ENCODE data around the gene CAMKV. TPM values are rescaled to one million over a fixed set of nuclear protein-coding genes. Genes with fewer than 3 reads are reported as not detected.
"Not testable (repeated sequence)": the region's sequence is repeated elsewhere in the genome, so short reads cannot be mapped to it uniquely, and the experiment has no call there.

Gene CAMKV, protein sequence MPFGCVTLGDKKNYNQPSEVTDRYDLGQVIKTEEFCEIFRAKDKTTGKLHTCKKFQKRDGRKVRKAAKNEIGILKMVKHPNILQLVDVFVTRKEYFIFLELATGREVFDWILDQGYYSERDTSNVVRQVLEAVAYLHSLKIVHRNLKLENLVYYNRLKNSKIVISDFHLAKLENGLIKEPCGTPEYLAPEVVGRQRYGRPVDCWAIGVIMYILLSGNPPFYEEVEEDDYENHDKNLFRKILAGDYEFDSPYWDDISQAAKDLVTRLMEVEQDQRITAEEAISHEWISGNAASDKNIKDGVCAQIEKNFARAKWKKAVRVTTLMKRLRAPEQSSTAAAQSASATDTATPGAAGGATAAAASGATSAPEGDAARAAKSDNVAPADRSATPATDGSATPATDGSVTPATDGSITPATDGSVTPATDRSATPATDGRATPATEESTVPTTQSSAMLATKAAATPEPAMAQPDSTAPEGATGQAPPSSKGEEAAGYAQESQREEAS
- total RNA-seq (not detected), polyA plus RNA-seq (not detected)

DNA sequence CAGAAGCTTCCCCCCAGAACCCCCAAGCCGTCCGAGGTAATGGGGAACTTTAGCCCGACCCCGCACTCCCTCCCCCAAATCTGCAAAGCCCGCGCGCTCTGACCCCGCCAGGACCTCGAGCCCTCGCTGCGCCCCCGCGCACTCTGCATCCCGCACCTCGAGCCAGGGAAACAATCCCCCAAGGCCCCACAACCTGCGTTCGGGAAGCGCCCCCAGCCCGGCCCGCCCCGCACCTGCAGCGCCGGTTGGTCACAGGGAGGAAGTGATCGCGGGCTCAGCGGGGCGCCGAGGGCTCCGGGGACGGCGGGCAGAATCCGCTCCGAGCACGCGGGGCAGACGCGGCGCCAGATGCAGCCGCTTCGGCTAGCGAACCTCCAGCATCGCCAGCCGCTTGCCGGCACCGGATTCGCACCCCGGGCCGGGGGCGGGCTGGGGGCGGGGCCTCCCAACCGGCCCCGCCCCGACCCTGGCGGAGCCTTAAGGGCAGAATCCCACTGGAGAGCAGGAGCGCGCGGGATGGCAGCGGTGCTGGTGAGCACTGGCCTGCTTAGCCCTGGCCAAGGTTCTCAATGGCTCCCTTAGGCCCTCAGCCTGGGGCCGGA is at the start of gene CAMKV:
Gene CAMKV, minus strand, starts transcription at position 382 of the 602 bp plus-strand sequence. CDS start 7,518 bp downstream, outside the sequence.
- H3K9me3 Mint-ChIP-seq: no peaks in the 10 kb centered on the region
- no peak within 1 kb of the TSS for H3K27ac Mint-ChIP-seq
- peak in 2 of 3 donors; percentile 29 to 35 for DNase-seq
- ATAC-seq (ENCODE audit: low read depth in 2 of 2): peak in 1 of 2 donors; percentile 36
- peaks cover 0 to 12% (median 4%) of the 10 kb centered on the region in 4 donors for H3K4me1 Mint-ChIP-seq
- H3K27me3 ChIP-seq (ENCODE audit: control insufficient read depth, insufficient read depth, low read length): peaks cover 8% of the 10 kb centered on the region
- H3K36me3 ChIP-seq (ENCODE audit: control insufficient read depth, insufficient read depth, low read length): no peaks in the 10 kb centered on the region
- no peaks in the 10 kb centered on the region for H3K36me3 Mint-ChIP-seq
- peaks cover 15% of the 10 kb centered on the region for H3K27me3 Mint-ChIP-seq
- H3K4me1 ChIP-seq (ENCODE audit: control insufficient read depth, insufficient read depth, low read length, poor library complexity, severe bottlenecking): peaks cover 13% of the 10 kb centered on the region
- no peaks in the 10 kb centered on the region for H3K9me3 ChIP-seq (ENCODE audit: control insufficient read depth in 2 of 2, low read length in 2 of 2)
- H3K4me3 ChIP-seq (ENCODE audit: low read depth, low read length): no peak within 1 kb of the TSS
- H3K27ac ChIP-seq (ENCODE audit: insufficient read depth, low read length, poor library complexity, severe bottlenecking): no peak within 1 kb of the TSS
- peak within 1 kb of the TSS; percentile 25 to 46 (median 36) for H3K4me3 Mint-ChIP-seq

DNA sequence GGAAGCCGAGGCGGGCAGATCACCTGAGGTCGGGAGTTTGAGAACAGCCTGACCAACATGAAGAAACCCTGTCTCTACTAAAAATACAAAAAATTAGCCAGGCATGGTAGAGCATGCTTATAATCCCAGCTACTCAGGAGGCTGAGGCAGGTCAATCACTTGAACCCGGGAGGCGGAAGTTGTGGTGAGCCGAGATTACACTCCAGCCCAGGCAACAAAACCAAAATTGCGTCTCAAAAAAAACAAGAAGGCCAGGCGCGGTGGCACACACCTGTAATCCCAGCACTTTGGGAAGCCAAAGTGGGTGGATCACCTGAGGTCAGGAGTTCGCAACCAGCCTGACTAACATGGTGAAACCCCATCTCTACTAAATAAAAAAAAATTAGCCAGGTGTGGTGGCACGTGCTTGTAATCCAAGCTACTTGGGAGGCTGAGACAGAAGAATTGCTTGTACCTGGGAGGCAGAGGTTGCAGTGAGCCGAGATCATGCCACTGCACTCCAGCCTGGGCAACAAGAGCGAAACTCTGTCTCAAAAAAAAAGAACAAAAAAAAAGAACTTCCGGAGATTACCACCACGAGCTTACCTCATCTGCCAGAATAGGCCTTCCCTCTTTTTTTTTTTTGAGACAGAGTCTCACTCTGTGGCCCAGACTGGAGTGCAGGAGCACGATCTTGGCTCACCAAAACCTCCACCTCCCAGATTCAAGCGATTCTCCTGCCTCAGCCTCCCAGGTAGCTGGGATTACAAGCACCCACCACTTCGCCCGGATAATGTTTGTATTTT is 48.3 kb upstream of the CAMKV start:
- not testable (repeated sequence) for H3K27ac ChIP-seq (ENCODE audit: insufficient read depth, low read length, poor library complexity, severe bottlenecking); H3K27me3 Mint-ChIP-seq; ATAC-seq (ENCODE audit: low read depth in 2 of 2); H3K4me3 Mint-ChIP-seq; DNase-seq; H3K4me1 ChIP-seq (ENCODE audit: control insufficient read depth, insufficient read depth, low read length, poor library complexity, severe bottlenecking); H3K36me3 Mint-ChIP-seq; H3K4me3 ChIP-seq (ENCODE audit: low read depth, low read length); H3K36me3 ChIP-seq (ENCODE audit: control insufficient read depth, insufficient read depth, low read length); H3K9me3 ChIP-seq (ENCODE audit: control insufficient read depth in 2 of 2, low read length in 2 of 2); H3K27me3 ChIP-seq (ENCODE audit: control insufficient read depth, insufficient read depth, low read length); H3K27ac Mint-ChIP-seq; H3K4me1 Mint-ChIP-seq; H3K9me3 Mint-ChIP-seq

DNA sequence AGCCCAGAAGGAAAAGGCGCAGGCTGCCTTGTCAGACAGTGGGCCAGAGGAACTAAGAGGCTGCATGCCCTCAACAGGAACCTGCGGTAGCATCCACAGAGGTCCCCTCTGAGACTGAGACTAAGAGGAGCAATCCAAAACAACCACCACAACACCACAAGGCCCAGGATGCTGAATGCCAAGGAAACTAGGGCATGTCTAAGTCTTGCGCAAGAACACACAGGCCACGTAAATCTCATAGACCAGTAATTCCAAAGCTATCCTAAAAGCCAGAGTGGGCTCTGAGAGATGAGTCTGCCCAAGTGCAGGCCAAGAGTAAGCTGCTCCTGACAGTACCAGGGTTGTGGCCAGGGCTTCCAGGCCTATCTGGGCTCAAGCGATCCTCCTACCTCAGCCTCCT is 47.0 kb upstream of the CAMKV start:
- H3K27me3 Mint-ChIP-seq: no peaks in the 10 kb centered on the region
- H3K27ac ChIP-seq (ENCODE audit: insufficient read depth, low read length, poor library complexity, severe bottlenecking): no peak overlapping the region
- DNase-seq (no peak), ATAC-seq (ENCODE audit: low read depth in 2 of 2) (no peak)
- H3K9me3 Mint-ChIP-seq: no peaks in the 10 kb centered on the region
- no peak overlapping the region for H3K4me3 Mint-ChIP-seq
- peak overlapping the region in 1 of 3 donors; percentile 66 for H3K27ac Mint-ChIP-seq
- H3K9me3 ChIP-seq (ENCODE audit: control insufficient read depth in 2 of 2, low read length in 2 of 2): no peaks in the 10 kb centered on the region
- no peaks in the 10 kb centered on the region for H3K27me3 ChIP-seq (ENCODE audit: control insufficient read depth, insufficient read depth, low read length)
- no peak overlapping the region for H3K4me3 ChIP-seq (ENCODE audit: low read depth, low read length)
- no peaks in the 10 kb centered on the region for H3K4me1 ChIP-seq (ENCODE audit: control insufficient read depth, insufficient read depth, low read length, poor library complexity, severe bottlenecking)
- peaks cover 14% of the 10 kb centered on the region for H3K36me3 ChIP-seq (ENCODE audit: control insufficient read depth, insufficient read depth, low read length)
- peaks cover 14% of the 10 kb centered on the region for H3K36me3 Mint-ChIP-seq
- peaks cover 0 to 6% (median 0%) of the 10 kb centered on the region in 4 donors for H3K4me1 Mint-ChIP-seq

DNA sequence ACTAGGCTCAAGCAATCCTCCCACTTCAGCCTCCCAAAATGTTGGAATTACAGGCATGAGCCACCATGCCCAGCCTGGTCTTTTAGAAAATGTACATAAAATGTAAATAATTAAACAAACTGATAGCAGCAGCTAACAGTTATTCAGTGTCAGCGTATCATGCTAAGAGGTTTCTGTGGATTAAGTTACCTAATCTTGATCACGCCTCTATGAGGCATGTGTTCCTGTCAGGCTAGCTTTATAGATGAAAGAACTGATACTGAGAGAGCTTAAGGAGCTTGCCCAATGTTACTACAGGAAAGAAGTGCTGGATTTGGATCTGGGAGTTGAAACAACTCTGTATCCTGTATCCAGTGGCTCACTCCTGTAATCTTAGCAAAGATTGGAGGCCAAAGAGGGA is 45.2 kb upstream of the CAMKV start:
- Mint-ChIP-seq H3K4me3 (no peak overlapping the region), H3K9me3 (no peaks in the 10 kb centered on the region), H3K4me1 (peaks cover 0 to 9% (median 0%) of the 10 kb centered on the region in 4 donors), H3K27ac (peak overlapping the region in 1 of 3 donors; percentile 20), H3K27me3 (no peaks in the 10 kb centered on the region), H3K36me3 (peaks cover 26% of the 10 kb centered on the region)
- Histone ChIP-seq H3K36me3 (ENCODE audit: control insufficient read depth, insufficient read depth, low read length) (peaks cover 23% of the 10 kb centered on the region), H3K9me3 (ENCODE audit: control insufficient read depth in 2 of 2, low read length in 2 of 2) (no peaks in the 10 kb centered on the region), H3K4me1 (ENCODE audit: control insufficient read depth, insufficient read depth, low read length, poor library complexity, severe bottlenecking) (no peaks in the 10 kb centered on the region), H3K27ac (ENCODE audit: insufficient read depth, low read length, poor library complexity, severe bottlenecking) (no peak overlapping the region), H3K4me3 (ENCODE audit: low read depth, low read length) (no peak overlapping the region), H3K27me3 (ENCODE audit: control insufficient read depth, insufficient read depth, low read length) (no peaks in the 10 kb centered on the region)
- DNase-seq (no peak), ATAC-seq (ENCODE audit: low read depth in 2 of 2) (no peak)

DNA sequence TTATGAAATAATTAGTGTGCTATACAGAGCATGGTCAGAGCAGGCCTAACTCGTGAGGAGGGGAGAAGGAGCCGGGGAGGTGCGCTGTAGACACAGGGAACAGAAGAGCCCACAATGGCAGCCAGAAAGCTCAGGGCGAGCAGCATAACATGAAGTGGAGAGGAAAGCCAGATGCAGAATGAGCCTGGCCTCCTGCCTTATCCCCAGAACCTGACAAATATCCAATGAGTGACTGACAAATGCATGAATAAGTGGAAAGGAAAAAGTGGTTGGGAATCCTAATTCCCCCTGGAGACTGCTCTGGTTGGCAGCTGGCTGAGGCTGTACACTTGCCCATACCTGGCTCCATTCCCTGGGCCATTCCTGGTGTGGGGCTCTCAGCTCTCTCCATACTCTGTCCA is 43.2 kb upstream of the CAMKV start:
- Mint-ChIP-seq H3K9me3 (no peaks in the 10 kb centered on the region), H3K36me3 (peaks cover 27% of the 10 kb centered on the region), H3K27me3 (no peaks in the 10 kb centered on the region), H3K4me1 (peaks cover 0 to 9% (median 0%) of the 10 kb centered on the region in 4 donors), H3K27ac (peak overlapping the region in 1 of 3 donors; percentile 61), H3K4me3 (no peak overlapping the region)
- no peak for DNase-seq
- Histone ChIP-seq H3K4me1 (ENCODE audit: control insufficient read depth, insufficient read depth, low read length, poor library complexity, severe bottlenecking) (no peaks in the 10 kb centered on the region), H3K27ac (ENCODE audit: insufficient read depth, low read length, poor library complexity, severe bottlenecking) (no peak overlapping the region), H3K36me3 (ENCODE audit: control insufficient read depth, insufficient read depth, low read length) (peaks cover 31% of the 10 kb centered on the region), H3K4me3 (ENCODE audit: low read depth, low read length) (no peak overlapping the region), H3K27me3 (ENCODE audit: control insufficient read depth, insufficient read depth, low read length) (no peaks in the 10 kb centered on the region), H3K9me3 (ENCODE audit: control insufficient read depth in 2 of 2, low read length in 2 of 2) (no peaks in the 10 kb centered on the region)
- no peak for ATAC-seq (ENCODE audit: low read depth in 2 of 2)

DNA sequence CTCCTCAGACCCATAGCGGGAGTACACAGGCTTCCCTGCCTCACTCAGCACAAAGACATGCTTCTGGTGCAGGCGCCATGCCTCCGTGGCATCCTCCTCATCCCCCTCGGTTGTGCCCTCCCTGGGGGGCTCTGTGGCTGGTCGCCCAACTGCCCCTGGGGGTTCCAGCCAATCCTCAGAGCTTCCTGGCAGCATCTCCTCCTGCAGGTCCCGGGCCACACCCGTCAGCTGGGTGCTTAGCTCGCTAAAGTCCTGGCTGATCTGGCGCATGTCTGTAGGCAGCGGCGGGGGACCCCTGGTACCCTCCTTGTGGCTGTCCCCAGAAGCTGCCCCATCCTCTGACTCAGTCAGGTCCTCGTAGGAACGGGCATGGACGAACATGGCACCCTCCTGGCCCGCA is 41.9 kb upstream of the CAMKV start:
- ATAC-seq (ENCODE audit: low read depth in 2 of 2) (no peak), DNase-seq (no peak)
- peaks cover 27% of the 10 kb centered on the region for H3K36me3 Mint-ChIP-seq
- Histone ChIP-seq H3K27ac (ENCODE audit: insufficient read depth, low read length, poor library complexity, severe bottlenecking) (no peak overlapping the region), H3K27me3 (ENCODE audit: control insufficient read depth, insufficient read depth, low read length) (no peaks in the 10 kb centered on the region), H3K4me1 (ENCODE audit: control insufficient read depth, insufficient read depth, low read length, poor library complexity, severe bottlenecking) (peaks cover 1% of the 10 kb centered on the region), H3K36me3 (ENCODE audit: control insufficient read depth, insufficient read depth, low read length) (peaks cover 31% of the 10 kb centered on the region), H3K9me3 (ENCODE audit: control insufficient read depth in 2 of 2, low read length in 2 of 2) (no peaks in the 10 kb centered on the region), H3K4me3 (ENCODE audit: low read depth, low read length) (no peak overlapping the region)
- H3K4me3 Mint-ChIP-seq: no peak overlapping the region
- no peaks in the 10 kb centered on the region for H3K27me3 Mint-ChIP-seq
- peak overlapping the region in 1 of 3 donors; percentile 61 for H3K27ac Mint-ChIP-seq
- H3K9me3 Mint-ChIP-seq: no peaks in the 10 kb centered on the region
- peaks cover under 1 to 14% (median 4%) of the 10 kb centered on the region in 4 donors for H3K4me1 Mint-ChIP-seq

DNA sequence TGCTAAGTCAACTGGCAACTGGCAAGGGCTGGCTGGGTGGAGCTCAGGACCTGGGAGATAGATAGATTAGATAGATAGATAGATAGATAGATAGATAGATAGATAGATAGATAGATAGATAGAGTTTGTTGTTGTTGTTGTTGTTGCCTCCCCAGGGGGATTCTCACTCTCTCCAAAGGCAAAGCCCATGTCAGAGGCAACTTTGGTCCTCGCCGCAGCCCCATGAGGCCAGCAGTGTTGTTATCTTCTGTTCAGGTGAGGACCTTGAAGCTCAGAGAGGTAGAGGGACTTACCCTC is 41.4 kb upstream of the CAMKV start:
- peaks cover 5 to 16% (median 9%) of the 10 kb centered on the region in 4 donors for H3K4me1 Mint-ChIP-seq
- Histone ChIP-seq H3K36me3 (ENCODE audit: control insufficient read depth, insufficient read depth, low read length) (peaks cover 31% of the 10 kb centered on the region), H3K4me1 (ENCODE audit: control insufficient read depth, insufficient read depth, low read length, poor library complexity, severe bottlenecking) (peaks cover 7% of the 10 kb centered on the region), H3K27ac (ENCODE audit: insufficient read depth, low read length, poor library complexity, severe bottlenecking) (no peak overlapping the region), H3K27me3 (ENCODE audit: control insufficient read depth, insufficient read depth, low read length) (no peaks in the 10 kb centered on the region), H3K4me3 (ENCODE audit: low read depth, low read length) (no peak overlapping the region), H3K9me3 (ENCODE audit: control insufficient read depth in 2 of 2, low read length in 2 of 2) (no peaks in the 10 kb centered on the region)
- H3K9me3 Mint-ChIP-seq: no peaks in the 10 kb centered on the region
- DNase-seq (no peak), ATAC-seq (ENCODE audit: low read depth in 2 of 2) (no peak)
- H3K27me3 Mint-ChIP-seq: no peaks in the 10 kb centered on the region
- peaks cover 27% of the 10 kb centered on the region for H3K36me3 Mint-ChIP-seq
- no peak overlapping the region for H3K27ac Mint-ChIP-seq
- H3K4me3 Mint-ChIP-seq: peak overlapping the region in 1 of 4 donors; percentile 69
